Endothelial cell (in vitro differentiated cells): ENCODE measurements around the gene GSTK1. TPM values are rescaled to one million over a fixed set of nuclear protein-coding genes. Genes with fewer than 3 reads are reported as not detected.

Experiments
- DNase-seq: peaks from one replicate; pipeline ENCODE4 v3.0.0; 2021; ENCODE audit warnings: low spot score
- H3K27ac Mint-ChIP-seq: one replicate; pipeline ENCODE4 v1.8.0; 2021; ENCODE audit warnings: mixed read lengths, inconsistent platforms; ENCODE audit not compliant: unreplicated experiment
- H3K27me3 Mint-ChIP-seq: one replicate; pipeline ENCODE4 v1.8.0; 2021; ENCODE audit warnings: mild to moderate bottlenecking, moderate library complexity, mixed read lengths, inconsistent platforms; ENCODE audit not compliant: unreplicated experiment
- H3K36me3 Mint-ChIP-seq: one replicate; pipeline ENCODE4 v1.8.0; 2021; ENCODE audit warnings: mild to moderate bottlenecking, low read depth, mixed read lengths, inconsistent platforms; ENCODE audit not compliant: unreplicated experiment
- H3K4me1 Mint-ChIP-seq: one replicate; pipeline ENCODE4 v1.8.0; 2021; ENCODE audit warnings: mild to moderate bottlenecking, mixed read lengths, inconsistent platforms; ENCODE audit not compliant: unreplicated experiment
- H3K4me3 Mint-ChIP-seq: one replicate; pipeline ENCODE4 v1.8.0; 2021; ENCODE audit warnings: mild to moderate bottlenecking, mixed read lengths, inconsistent platforms; ENCODE audit not compliant: unreplicated experiment
- H3K9me3 Mint-ChIP-seq: one replicate; pipeline ENCODE4 v1.8.0; 2021; ENCODE audit warnings: mixed read lengths, inconsistent platforms; ENCODE audit not compliant: unreplicated experiment
- CTCF ChIP-seq: fragments of 200-600 bp; sonication (generic); IDR thresholded peaks from one replicate; pipeline ENCODE4 v1.5.0; 2021; ENCODE audit warnings: antibody characterized with exemption; ENCODE audit not compliant: unreplicated experiment
- total RNA-seq: library from RNA; stranded (reverse); fragmentation: NEBNext Ultra II Directional; extraction: Animal tissue kit (Norgen Biotek cat#: 25700); gene quantifications from one replicate; pipeline ENCODE4 v1.2.1, GENCODE V29; 2021; ENCODE audit not compliant: unreplicated experiment

Gene GSTK1
- total RNA-seq, 1 donor from 2014 or later = 80.0 TPM

GRCh38 chr7:143233816-143234532 is 29.3 kb upstream of the GSTK1 start:
- Mint-ChIP-seq H3K27me3 (peaks cover under 1% of the 10 kb centered on the region), H3K27ac (no peak overlapping the region), H3K9me3 (no peaks in the 10 kb centered on the region), H3K36me3 (no peaks in the 10 kb centered on the region), H3K4me1 (no peaks in the 10 kb centered on the region), H3K4me3 (no peak overlapping the region)
- no peak for TF ChIP-seq CTCF
- DNase-seq = no peak

- H3K36me3 Mint-ChIP-seq = no peaks in the 10 kb centered on the region
- H3K27ac Mint-ChIP-seq = no peak overlapping the region
- peaks cover 1% of the 10 kb centered on the region for H3K27me3 Mint-ChIP-seq
- H3K4me3 Mint-ChIP-seq = no peak overlapping the region
- DNase-seq = no peak
- no peak for TF ChIP-seq CTCF
- H3K9me3 Mint-ChIP-seq = no peaks in the 10 kb centered on the region
- H3K4me1 Mint-ChIP-seq = no peaks in the 10 kb centered on the region
These were observed 28.7 kb upstream of the GSTK1 start for GRCh38 chr7:143234533-143234875.

GRCh38 chr7:143235561-143235960 is 27.7 kb upstream of the GSTK1 start:
- Mint-ChIP-seq H3K9me3 (no peaks in the 10 kb centered on the region), H3K27me3 (peaks cover 1% of the 10 kb centered on the region), H3K4me3 (no peak overlapping the region), H3K4me1 (no peaks in the 10 kb centered on the region), H3K36me3 (no peaks in the 10 kb centered on the region), H3K27ac (no peak overlapping the region)
- no peak for TF ChIP-seq CTCF
- DNase-seq = no peak

GRCh38 chr7:143236408-143236990 is 26.7 kb upstream of the GSTK1 start:
- Mint-ChIP-seq H3K27me3 (peaks cover 1% of the 10 kb centered on the region), H3K4me3 (no peak overlapping the region), H3K9me3 (no peaks in the 10 kb centered on the region), H3K4me1 (no peaks in the 10 kb centered on the region), H3K27ac (no peak overlapping the region), H3K36me3 (no peaks in the 10 kb centered on the region)
- no peak for TF ChIP-seq CTCF
- no peak for DNase-seq

- Mint-ChIP-seq H3K4me1 (no peaks in the 10 kb centered on the region), H3K4me3 (no peak overlapping the region), H3K9me3 (no peaks in the 10 kb centered on the region), H3K36me3 (no peaks in the 10 kb centered on the region), H3K27ac (no peak overlapping the region), H3K27me3 (peaks cover 1% of the 10 kb centered on the region)
- no peak for DNase-seq
- TF ChIP-seq CTCF = no peak
These were observed 25.9 kb upstream of the GSTK1 start for GRCh38 chr7:143237366-143237765.
